Measurements from ENCODE around the gene GLS. TPM values are rescaled to one million over a fixed set of nuclear protein-coding genes. Genes with fewer than 3 reads are reported as not detected.

GLS gene
- total RNA-seq, 1 donor from 2014 or later: 165 TPM

- ATAC-seq: no peak
- no peak for DNase-seq (ENCODE audit: low spot score)
- intact Hi-C loops (cut with DNase I): no loop called here
Observed at GRCh38 chr2:190910341-190911136, 29.9 kb downstream of the GLS start.

- ATAC-seq: no peak
- intact Hi-C loops (cut with DNase I): no loop called here
- DNase-seq (ENCODE audit: low spot score): no peak
Observed at GRCh38 chr2:190911813-190912212, 31.2 kb downstream of the GLS start.

- no peak for ATAC-seq
- no peak for DNase-seq (ENCODE audit: low spot score)
- intact Hi-C loops (cut with DNase I): no loop called here
Observed at GRCh38 chr2:190912726-190913125, 32.1 kb downstream of the GLS start.

- DNase-seq (ENCODE audit: low spot score) (no peak), ATAC-seq (no peak)
- intact Hi-C loops (cut with DNase I): no loop called here
Observed at GRCh38 chr2:190913725-190914124, 33.1 kb downstream of the GLS start.

- ATAC-seq (no peak), DNase-seq (ENCODE audit: low spot score) (no peak)
- intact Hi-C loops (cut with DNase I): no loop called here
Observed at GRCh38 chr2:190916829-190917228, 36.2 kb downstream of the GLS start.

- intact Hi-C loops (cut with DNase I): no loop called here
- ATAC-seq: no peak
Observed at GRCh38 chr2:190920085-190920484, 39.5 kb downstream of the GLS start.

GRCh38 chr2:190922376-190922775 is 41.8 kb downstream of the GLS start:
- intact Hi-C loops (cut with DNase I): no loop called here
- no peak for DNase-seq (ENCODE audit: low spot score)
- ATAC-seq: no peak

More at GRCh38 chr2:190920085-190920484, 39.5 kb downstream of the GLS start:
- no peak for DNase-seq (ENCODE audit: low spot score)

- intact Hi-C loops (cut with DNase I): no loop called here
- DNase-seq (ENCODE audit: low spot score): no peak
- no peak for ATAC-seq
Observed at GRCh38 chr2:190927301-190927700, 46.7 kb downstream of the GLS start.

- no peak for DNase-seq (ENCODE audit: low spot score)
- intact Hi-C loops (cut with DNase I): no loop called here
- ATAC-seq: peak; percentile 20
Observed at GRCh38 chr2:190929919-190930318, 49.3 kb downstream of the GLS start.

GRCh38 chr2:190930411-190930810 is 49.8 kb downstream of the GLS start:
- intact Hi-C loops (cut with DNase I): no loop called here
- no peak for DNase-seq (ENCODE audit: low spot score)
- no peak for ATAC-seq

GRCh38 chr2:190932514-190932913 is 51.9 kb downstream of the GLS start:
- ATAC-seq (no peak), DNase-seq (ENCODE audit: low spot score) (no peak)
- intact Hi-C loops (cut with DNase I): no loop called here

GRCh38 chr2:190933361-190933760 is 52.7 kb downstream of the GLS start:
- DNase-seq (ENCODE audit: low spot score) (no peak), ATAC-seq (no peak)
- intact Hi-C loops (cut with DNase I): no loop called here

- no peak for ATAC-seq
- intact Hi-C loops (cut with DNase I): no loop called here
- no peak for DNase-seq (ENCODE audit: low spot score)
Observed at GRCh38 chr2:190935054-190935453, 54.4 kb downstream of the GLS start.

GRCh38 chr2:190938771-190939335 is 58.2 kb downstream of the GLS start:
- ATAC-seq: no peak
- DNase-seq (ENCODE audit: low spot score): no peak
- intact Hi-C loops (cut with DNase I): no loop called here

GRCh38 chr2:190940454-190940853 is 59.8 kb downstream of the GLS start:
- intact Hi-C loops (cut with DNase I): no loop called here
- DNase-seq (ENCODE audit: low spot score): no peak
- no peak for ATAC-seq

- intact Hi-C loops (cut with DNase I): no loop called here
- DNase-seq (ENCODE audit: low spot score): no peak
- no peak for ATAC-seq
Observed at GRCh38 chr2:190941571-190941970, 61.0 kb downstream of the GLS start.

GRCh38 chr2:190942697-190943096 is 62.1 kb downstream of the GLS start:
- no peak for ATAC-seq

GRCh38 chr2:190943706-190944105 is 63.1 kb downstream of the GLS start:
- no peak for ATAC-seq
- no peak for DNase-seq (ENCODE audit: low spot score)
- intact Hi-C loops (cut with DNase I): no loop called here

More at GRCh38 chr2:190942697-190943096, 62.1 kb downstream of the GLS start:
- no peak for DNase-seq (ENCODE audit: low spot score)
- intact Hi-C loops (cut with DNase I): no loop called here

GRCh38 chr2:190947141-190947540 is 66.5 kb downstream of the GLS start:
- ATAC-seq (peak; percentile 38), DNase-seq (ENCODE audit: low spot score) (no peak)
- intact Hi-C loops (cut with DNase I): no loop called here

- ATAC-seq: peak; percentile 51
- intact Hi-C loops (cut with DNase I): no loop called here
- DNase-seq (ENCODE audit: low spot score): no peak
Observed at GRCh38 chr2:190947711-190948251, 67.2 kb downstream of the GLS start.

Data from sciatic nerve (tissue), 2 donors.